ENCODE measurements around the gene TENM3.

GRCh38 chr4:182205306-182205705 lies 37.9 kb upstream of the TENM3 start:
- TF ChIP-seq CTCF (IDR thresholded peaks at IDR 0.05) (no peak), POLR2AphosphoS5 (IDR thresholded peaks at IDR 0.05; ENCODE audit: insufficient read depth in 1 of 2, low read depth in 1 of 2) (no peak)

All from vagina (tissue), 2 donors.